SK-N-SH (cell line): ENCODE measurements around the gene APOL2. TPM values are rescaled to one million over a fixed set of nuclear protein-coding genes. Genes with fewer than 3 reads are reported as not detected.

ENCODE experiments used
- CTCF ChIA-PET: fragments of 300-600, 350-600 bp; formaldehyde crosslinking; extraction: SDS; loops from one replicate; lab custom pipeline; 2021; lab: Yijun Ruan, JAX
- POLR2A ChIA-PET: fragments of 350-600 bp; sonication (Branson Sonifier 250); formaldehyde crosslinking; extraction: SDS; loops from one replicate; lab custom pipeline; 2020; ENCODE audit warnings: antibody characterized with exemption, inconsistent platforms; lab: Yijun Ruan, JAX
- DNase-seq: peaks from one replicate; pipeline ENCODE4 v3.0.0; 2012
- H2AFZ ChIP-seq: fragments of 200-600 bp; sonication (generic); 2 replicates; pipeline ENCODE4 v1.8.1; 2016; ENCODE audit warnings: antibody characterized with exemption, mild to moderate bottlenecking, low read depth
- H3F3A ChIP-seq: fragments of 200-600 bp; sonication (generic); replicated peaks from 2 replicates; pipeline ENCODE3; 2016; ENCODE audit warnings: antibody characterized with exemption, mild to moderate bottlenecking; ENCODE audit not compliant: insufficient read depth
- H3K27ac ChIP-seq, 2 experiments: fragments of 200-500 bp in 1 of 2; fragments of 200-600 bp in 1 of 2; sonication (Bioruptor generic) in 1 of 2; sonication (generic), shearing (Covaris generic) in 1 of 2; 2 replicates each; pipeline versions ENCODE4 v1.5.1 to v1.6.1; 2014 to 2016; ENCODE audit warnings: low read depth in 2 of 2, inconsistent platforms in 1 of 2, low read length in 1 of 2, mild to moderate bottlenecking in 1 of 2, mixed read lengths in 1 of 2
- H3K27me3 ChIP-seq: fragments of 200-600 bp; sonication (generic), shearing (Covaris generic); 2 replicates; pipeline ENCODE4 v1.6.1; 2016; ENCODE audit warnings: mixed run types; ENCODE audit not compliant: insufficient read depth
- H3K36me3 ChIP-seq, 2 experiments: fragments of 200-500 bp in 1 of 2; fragments of 200-600 bp in 1 of 2; sonication (Bioruptor generic) in 1 of 2; sonication (generic) in 1 of 2; replicated peaks in 1 of 2; 2 replicates each; pipeline versions ENCODE3 to v1.5.1; 2014 to 2016; ENCODE audit warnings: low read length in 1 of 2, mild to moderate bottlenecking in 1 of 2; ENCODE audit not compliant: insufficient read depth in 2 of 2, control insufficient read depth in 1 of 2
- H3K4me1 ChIP-seq, 2 experiments: fragments of 200-500 bp in 1 of 2; fragments of 200-600 bp in 1 of 2; sonication (Bioruptor generic) in 1 of 2; sonication (generic), shearing (Covaris generic) in 1 of 2; 2 replicates each; pipeline versions ENCODE4 v1.5.1 to v1.6.1; 2014 to 2016; ENCODE audit warnings: low read depth in 1 of 2, low read length in 1 of 2, mixed run types in 1 of 2; ENCODE audit not compliant: insufficient read depth in 2 of 2, control insufficient read depth in 1 of 2
- H3K4me2 ChIP-seq: fragments of 200-600 bp; sonication (generic), shearing (Covaris generic); 2 replicates; pipeline ENCODE4 v1.6.1; 2017; ENCODE audit warnings: mixed run types
- H3K4me3 ChIP-seq, 2 experiments: fragments of 200-500 bp in 1 of 2; fragments of 200-600 bp in 1 of 2; sonication (Bioruptor generic) in 1 of 2; sonication (generic), shearing (Covaris generic) in 1 of 2; 2 replicates each; pipeline versions ENCODE4 v1.5.1 to v1.8.1; 2014 to 2016; ENCODE audit warnings: low read depth in 2 of 2, inconsistent platforms in 1 of 2, low read length in 1 of 2, mild to moderate bottlenecking in 1 of 2, mixed read lengths in 1 of 2, moderate library complexity in 1 of 2
- H3K79me2 ChIP-seq: fragments of 200-600 bp; sonication (generic); 2 replicates; pipeline ENCODE4 v1.8.1; 2017; ENCODE audit warnings: mild to moderate bottlenecking; ENCODE audit not compliant: insufficient read depth
- H3K9ac ChIP-seq: fragments of 200-600 bp; sonication (generic); 2 replicates; pipeline ENCODE4 v1.6.1; 2017; ENCODE audit warnings: mixed run types
- H3K9me2 ChIP-seq: fragments of 200-600 bp; sonication (generic); 2 replicates; pipeline ENCODE4 v1.6.1; 2017; ENCODE audit warnings: mixed run types
- H3K9me3 ChIP-seq: fragments of 200-600 bp; sonication (generic); 2 replicates; pipeline ENCODE4 v1.6.1; 2017; ENCODE audit warnings: mixed run types, mild to moderate bottlenecking, moderate library complexity
- H4K20me1 ChIP-seq: fragments of 200-600 bp; sonication (generic); 2 replicates; pipeline ENCODE4 v1.6.1; 2017; ENCODE audit warnings: mild to moderate bottlenecking, mixed run types; ENCODE audit not compliant: insufficient read depth
- EP300 ChIP-seq, 2 experiments: IDR thresholded peaks; 2 replicates each; pipeline versions ENCODE4 v1.4.0 to v1.6.1; 2012; ENCODE audit warnings: borderline replicate concordance in 1 of 2, low read depth in 1 of 2, low read length in 1 of 2
- EZH2phosphoT487 ChIP-seq: fragments of 200-600 bp; sonication (generic); IDR thresholded peaks from 2 replicates; pipeline ENCODE4 v1.6.1; 2017; ENCODE audit warnings: low read depth, mixed run types, mild to moderate bottlenecking, antibody characterized with exemption, moderate library complexity, borderline replicate concordance
- FOXM1 ChIP-seq: IDR thresholded peaks from 2 replicates; pipeline ENCODE4 v1.4.0; 2012; ENCODE audit warnings: low read depth, mild to moderate bottlenecking
- MEF2A ChIP-seq: IDR thresholded peaks from 2 replicates; pipeline ENCODE4 v1.4.0; 2012; ENCODE audit warnings: low read depth, borderline replicate concordance
- POLR2AphosphoS5 ChIP-seq: IDR thresholded peaks from 2 replicates; pipeline ENCODE4 v1.6.1; 2012; ENCODE audit warnings: low read depth, low read length
- RAD21 ChIP-seq: IDR thresholded peaks from 2 replicates; pipeline ENCODE4 v1.6.1; 2012; ENCODE audit warnings: mild to moderate bottlenecking, low read length
- RCOR1 ChIP-seq: fragments of 150-350 bp; IDR thresholded peaks from 2 replicates; pipeline ENCODE4 v1.6.1; 2017; ENCODE audit warnings: antibody characterized with exemption, low read length
- RXRA ChIP-seq: IDR thresholded peaks from 2 replicates; pipeline ENCODE4 v1.4.0; 2012; ENCODE audit warnings: low read depth, mild to moderate bottlenecking, borderline replicate concordance
- SMC3 ChIP-seq: IDR thresholded peaks from 2 replicates; pipeline ENCODE4 v1.6.1; 2012; ENCODE audit warnings: low read depth, low read length, improper control_type of control experiment
- WGBS: methylation state at CpG from one replicate; pipeline ENCODE4 v1.1.6; 2017; ENCODE audit warnings: low lambda C conversion rate; 5-methylcytosine and 5-hydroxymethylcytosine counted together
- polyA plus RNA-seq, 3 experiments: library from polyadenylated mRNA; depleted of rRNA; stranded (reverse); fragments of >200 nt; gene quantifications; 2 replicates each; pipeline ENCODE4 v1.2.3, GENCODE V29; 2012
- TF ChIP-seq, protein P1 (sequence below): fragments of 150-350 bp; IDR thresholded peaks from 2 replicates; pipeline ENCODE4 v1.6.1; 2017; ENCODE audit warnings: antibody characterized with exemption, low read length, low read depth, borderline replicate concordance
- TF ChIP-seq, protein P2 (sequence below): IDR thresholded peaks from 2 replicates; pipeline ENCODE4 v1.4.0; 2012; ENCODE audit warnings: low read depth, borderline replicate concordance
- TF ChIP-seq, protein P3 (sequence below): fragments of 150-350 bp; IDR thresholded peaks from 2 replicates; pipeline ENCODE4 v1.6.1; 2016; ENCODE audit warnings: mild to moderate bottlenecking, low read depth, low read length

APOL2 gene
- polyA plus RNA-seq, 1 of the 3 experiments (the other 2 are of a cell fraction): 8.3 TPM

DNA sequence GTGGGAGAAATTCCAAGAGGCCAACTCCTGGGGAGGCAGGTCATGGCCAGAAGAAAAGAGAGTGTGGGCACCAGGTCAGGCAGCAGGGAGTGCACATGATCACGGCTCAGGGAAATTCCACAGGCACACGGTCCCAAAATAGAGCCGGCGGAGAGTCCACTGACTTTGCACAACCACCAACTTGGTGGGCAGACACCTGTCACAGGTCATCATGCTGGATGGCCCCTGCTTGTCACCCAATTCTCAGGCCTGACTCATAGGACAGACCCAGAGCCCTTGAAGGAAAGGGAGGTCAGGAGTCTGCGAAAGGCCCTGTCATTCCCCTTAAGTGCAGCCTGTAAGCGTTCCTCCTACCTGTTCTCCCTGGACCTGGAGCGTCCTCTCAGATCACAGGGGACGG lies 15.8 kb downstream of the APOL2 start:
- no peak for DNase-seq
- POLR2A ChIA-PET: no interaction called here

DNA sequence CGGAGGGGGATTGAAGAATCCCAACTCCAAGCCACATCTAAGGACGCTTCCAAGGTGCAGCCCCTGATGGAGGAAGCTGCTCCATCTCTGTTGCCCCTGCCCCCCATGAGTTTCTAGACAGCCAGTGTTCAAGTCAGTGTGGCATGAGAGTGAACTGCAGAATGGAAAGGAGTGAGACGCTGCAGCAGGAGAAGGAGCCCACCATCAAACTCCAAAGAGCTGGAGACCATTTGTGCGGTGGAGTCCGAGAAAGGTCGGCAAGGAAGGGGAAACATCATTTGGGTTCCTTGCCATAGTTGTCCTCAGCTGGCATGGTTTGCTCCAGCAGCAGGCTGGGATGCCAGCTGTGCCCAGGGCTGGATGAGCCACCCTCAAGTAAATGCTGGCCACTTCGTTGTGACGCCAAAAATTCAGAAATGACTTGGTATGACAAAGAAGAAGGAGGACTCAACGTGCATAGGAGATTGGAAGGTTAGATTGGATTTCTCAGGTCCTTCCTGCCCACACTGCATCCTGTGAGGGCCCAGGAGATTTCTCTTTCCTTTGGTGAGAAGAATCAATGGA lies 16.4 kb downstream of the APOL2 start:
- Histone ChIP-seq H3K27ac (no peak overlapping the region), H2AFZ (no peak overlapping the region), H3K27me3 (peaks cover 7% of the 10 kb centered on the region; the same call in 1 of the 2 replicates), H3F3A (no peaks in the 10 kb centered on the region), H4K20me1 (no peaks in the 10 kb centered on the region), H3K79me2 (no peaks in the 10 kb centered on the region), H3K4me1 (peaks cover 0 to 7% of the 10 kb centered on the region in 2 experiments; a peak in 1 of 4 replicates), H3K4me3 (no peak overlapping the region), H3K9me3 (no peaks in the 10 kb centered on the region), H3K9me2 (no peaks in the 10 kb centered on the region), H3K36me3 (peaks cover 0 to 4% of the 10 kb centered on the region in 2 experiments), H3K9ac (no peak overlapping the region), H3K4me2 (no peak overlapping the region)
- DNase-seq: no peak
- 73% methylated on average over 9 of the region's 9 CpGs for WGBS
- no peak for TF ChIP-seq POLR2AphosphoS5
- no peak for TF ChIP-seq RCOR1
- TF ChIP-seq, protein P1, sequence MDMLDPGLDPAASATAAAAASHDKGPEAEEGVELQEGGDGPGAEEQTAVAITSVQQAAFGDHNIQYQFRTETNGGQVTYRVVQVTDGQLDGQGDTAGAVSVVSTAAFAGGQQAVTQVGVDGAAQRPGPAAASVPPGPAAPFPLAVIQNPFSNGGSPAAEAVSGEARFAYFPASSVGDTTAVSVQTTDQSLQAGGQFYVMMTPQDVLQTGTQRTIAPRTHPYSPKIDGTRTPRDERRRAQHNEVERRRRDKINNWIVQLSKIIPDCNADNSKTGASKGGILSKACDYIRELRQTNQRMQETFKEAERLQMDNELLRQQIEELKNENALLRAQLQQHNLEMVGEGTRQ: no peak
- TF ChIP-seq SMC3: no peak
- TF ChIP-seq RXRA: no peak
- TF ChIP-seq EP300 (IDR thresholded peaks at IDR 0.05; ENCODE audit: borderline replicate concordance in 1 of 2, low read depth in 1 of 2, low read length in 1 of 2): no peak
- POLR2A ChIA-PET: no interaction called here
- CTCF ChIA-PET: interaction anchor here (1.0 to 3.8 kb wide), 11 partner anchors 13 to 103 kb away, joined by 3 to 30 read pairs (median 4); partner anchors contain the start of gene APOL2

More for the DNA sequence above, 15.8 kb downstream of the APOL2 start:
- no peak overlapping the region for H3K27ac ChIP-seq
- peaks cover 0 to 5% of the 10 kb centered on the region in 2 experiments for H3K36me3 ChIP-seq
- H3K9me3 ChIP-seq: no peaks in the 10 kb centered on the region
- H3K4me1 ChIP-seq: peaks cover 0 to 7% of the 10 kb centered on the region in 2 experiments; a peak in 1 of 4 replicates
- H3F3A ChIP-seq: no peaks in the 10 kb centered on the region
- no peak overlapping the region for H3K4me3 ChIP-seq
- 89% methylated on average over 7 of the region's 8 CpGs for WGBS
- H3K9me2 ChIP-seq: no peaks in the 10 kb centered on the region
- no peak overlapping the region for H3K9ac ChIP-seq
- H3K27me3 ChIP-seq: peaks cover 7% of the 10 kb centered on the region; the same call in 1 of the 2 replicates
- H3K79me2 ChIP-seq: no peaks in the 10 kb centered on the region
- no peak overlapping the region for H3K4me2 ChIP-seq
- no peak for TF ChIP-seq MEF2A
- TF ChIP-seq POLR2AphosphoS5: no peak
- TF ChIP-seq EZH2phosphoT487: no peak
- no peak for TF ChIP-seq RAD21
- no peak for TF ChIP-seq RXRA
- TF ChIP-seq, protein P2, sequence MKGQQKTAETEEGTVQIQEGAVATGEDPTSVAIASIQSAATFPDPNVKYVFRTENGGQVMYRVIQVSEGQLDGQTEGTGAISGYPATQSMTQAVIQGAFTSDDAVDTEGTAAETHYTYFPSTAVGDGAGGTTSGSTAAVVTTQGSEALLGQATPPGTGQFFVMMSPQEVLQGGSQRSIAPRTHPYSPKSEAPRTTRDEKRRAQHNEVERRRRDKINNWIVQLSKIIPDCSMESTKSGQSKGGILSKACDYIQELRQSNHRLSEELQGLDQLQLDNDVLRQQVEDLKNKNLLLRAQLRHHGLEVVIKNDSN: no peak
- TF ChIP-seq, protein P3, sequence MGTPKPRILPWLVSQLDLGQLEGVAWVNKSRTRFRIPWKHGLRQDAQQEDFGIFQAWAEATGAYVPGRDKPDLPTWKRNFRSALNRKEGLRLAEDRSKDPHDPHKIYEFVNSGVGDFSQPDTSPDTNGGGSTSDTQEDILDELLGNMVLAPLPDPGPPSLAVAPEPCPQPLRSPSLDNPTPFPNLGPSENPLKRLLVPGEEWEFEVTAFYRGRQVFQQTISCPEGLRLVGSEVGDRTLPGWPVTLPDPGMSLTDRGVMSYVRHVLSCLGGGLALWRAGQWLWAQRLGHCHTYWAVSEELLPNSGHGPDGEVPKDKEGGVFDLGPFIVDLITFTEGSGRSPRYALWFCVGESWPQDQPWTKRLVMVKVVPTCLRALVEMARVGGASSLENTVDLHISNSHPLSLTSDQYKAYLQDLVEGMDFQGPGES: no peak
- no peak for TF ChIP-seq FOXM1
- no peaks in the 10 kb centered on the region for H4K20me1 ChIP-seq
- H2AFZ ChIP-seq: no peak overlapping the region
- CTCF ChIA-PET: interaction anchor here (0.9 to 3.8 kb wide), 6 partner anchors 13 to 41 kb away, joined by 3 to 30 read pairs (median 4); partner anchors contain the start of gene APOL2
